GM12878 (cell line): ENCODE data around the gene DUSP8. TPM values are rescaled to one million over a fixed set of nuclear protein-coding genes. Genes with fewer than 3 reads are reported as not detected.

Experiments
- ATAC-seq: fragments of 200-7000 bp; cut with Tn5 transposase; 3 replicates; pipeline ENCODE4 v1.9.1; 2020; ENCODE audit warnings: mild to moderate bottlenecking, moderate library complexity
- BruUV-seq: library from RNA; stranded (reverse); fragments of 400-500 nt; replicated peaks from 2 replicates; lab custom pipeline; 2021; lab: Mats Ljungman, UMichigan
- CTCF ChIA-PET: fragments of 300-600 bp; sonication (Branson Sonifier 250); formaldehyde crosslinking; extraction: SDS; loops from one replicate; lab custom pipeline; 2021; ENCODE audit warnings: inconsistent platforms; lab: Yijun Ruan, JAX
- POLR2A ChIA-PET: fragments of 350-600 bp; formaldehyde crosslinking; extraction: SDS; loops from one replicate; lab custom pipeline; 2021; ENCODE audit warnings: inconsistent platforms; lab: Charles Lee
- RAD21 ChIA-PET: fragments of 300-600 bp; sonication (Branson Sonifier 250); formaldehyde crosslinking; loops from one replicate; lab custom pipeline; 2023; ENCODE audit warnings: antibody characterized with exemption; ENCODE audit not compliant: unreplicated experiment; lab: Charles Lee
- SMC1A ChIA-PET: fragments of 300-600 bp; sonication (Branson Sonifier 250); formaldehyde crosslinking; loops from one replicate; lab custom pipeline; 2023; ENCODE audit not compliant: unreplicated experiment, uncharacterized antibody; lab: Charles Lee
- DNase-seq: peaks from one replicate; pipeline ENCODE4 v3.0.0-alpha.2; 2011; ENCODE audit warnings: low read depth, low spot score
- FAIRE-seq: peaks from 3 replicates; lab custom pipeline; 2011; peaks lifted over from hg19 to GRCh38; lab: Jason Lieb, UNC
- H2AFZ ChIP-seq: 2 replicates; pipeline ENCODE4 v1.6.0; 2011; ENCODE audit warnings: low read depth, low read length, control low read depth; ENCODE audit not compliant: control insufficient read depth
- H3K27ac ChIP-seq: 2 replicates; pipeline ENCODE4 v1.5.1; 2011; ENCODE audit warnings: control low read depth; ENCODE audit not compliant: control insufficient read depth, insufficient read depth
- H3K27me3 ChIP-seq, 2 experiments: replicated peaks in 1 of 2; 2 replicates each; pipeline versions ENCODE4 v1.6.0 to v1.6.1; 2011; ENCODE audit warnings: low read length in 1 of 2; ENCODE audit not compliant: control insufficient read depth in 2 of 2, insufficient read depth in 2 of 2
- H3K36me3 ChIP-seq, 2 experiments: 2 replicates each; pipeline ENCODE4 v1.5.1; 2011; ENCODE audit warnings: low read length in 1 of 2; ENCODE audit not compliant: control insufficient read depth in 2 of 2, insufficient read depth in 2 of 2
- H3K4me1 ChIP-seq: 2 replicates; pipeline ENCODE4 v1.6.1; 2011; ENCODE audit warnings: mild to moderate bottlenecking, low read length, moderate library complexity, mixed read lengths; ENCODE audit not compliant: control insufficient read depth, insufficient read depth
- H3K4me2 ChIP-seq: 2 replicates; pipeline ENCODE4 v1.6.0; 2011; ENCODE audit warnings: control low read depth; ENCODE audit not compliant: control insufficient read depth, insufficient read depth
- H3K4me3 ChIP-seq: fragments of 200-600 bp; sonication (generic); 2 replicates; pipeline ENCODE4 v1.5.1; 2016
- H3K79me2 ChIP-seq: 2 replicates; pipeline ENCODE4 v1.6.0; 2011; ENCODE audit warnings: low read length; ENCODE audit not compliant: control insufficient read depth, insufficient read depth
- H3K9ac ChIP-seq: 2 replicates; pipeline ENCODE4 v1.8.0; 2011; ENCODE audit warnings: low read length, control low read depth, mixed read lengths; ENCODE audit not compliant: control insufficient read depth, insufficient read depth
- H3K9me3 ChIP-seq: replicated peaks from 3 replicates; pipeline ENCODE4 v1.5.1; 2011; ENCODE audit warnings: mild to moderate bottlenecking, low read length; ENCODE audit not compliant: control insufficient read depth, insufficient read depth
- H4K20me1 ChIP-seq: 2 replicates; pipeline ENCODE4 v1.6.0; 2011; ENCODE audit not compliant: control insufficient read depth, insufficient read depth
- BHLHE40 ChIP-seq, 2 experiments: fragments of 450-650 bp in 1 of 2; IDR thresholded peaks; 2 replicates each; pipeline ENCODE4 v1.6.1; 2011 to 2017; ENCODE audit warnings: low read depth in 2 of 2, borderline replicate concordance in 1 of 2, improper control_type of control experiment in 1 of 2, low read length in 1 of 2, mild to moderate bottlenecking in 1 of 2
- GABPA ChIP-seq: IDR thresholded peaks from 2 replicates; pipeline ENCODE4 v1.6.1; 2014; ENCODE audit warnings: antibody characterized with exemption, low read depth, mild to moderate bottlenecking, inconsistent platforms
- HCFC1 ChIP-seq: fragments of 150-350 bp; IDR thresholded peaks from 2 replicates; pipeline ENCODE4 v1.6.1; 2014; ENCODE audit warnings: low read length
- IKZF2 ChIP-seq, 2 experiments: fragments of 450-650 bp; IDR thresholded peaks; 2 replicates each; pipeline ENCODE4 v1.6.1; 2017; ENCODE audit warnings: mild to moderate bottlenecking in 2 of 2, moderate library complexity in 2 of 2
- IRF5 ChIP-seq: fragments of 450-650 bp; IDR thresholded peaks from 2 replicates; pipeline ENCODE4 v1.6.1; 2017; ENCODE audit warnings: borderline replicate concordance
- NR2C2 ChIP-seq: IDR thresholded peaks from 2 replicates; pipeline ENCODE4 v1.6.1; 2011; ENCODE audit warnings: borderline replicate concordance, low read depth; ENCODE audit not compliant: control insufficient read depth, insufficient read length
- NR2F1 ChIP-seq: fragments of 450-650 bp; conservative IDR thresholded peaks from 2 replicates; pipeline ENCODE4 v1.6.1; 2017; ENCODE audit warnings: mild to moderate bottlenecking
- SP1 ChIP-seq: IDR thresholded peaks from one replicate; pipeline ENCODE4 v1.6.1; 2011; ENCODE audit warnings: low read depth, low read length
- TAF1 ChIP-seq: IDR thresholded peaks from 2 replicates; pipeline ENCODE4 v1.6.1; 2011; ENCODE audit warnings: mild to moderate bottlenecking, low read depth, low read length, borderline replicate concordance
- WGBS: methylation state at CpG from one replicate; pipeline ENCODE4 v1.1.6; 2016; ENCODE audit warnings: low lambda C conversion rate; ENCODE audit not compliant: insufficient replicate concordance, insufficient coverage; ENCODE audit errors: missing lambda C conversion rate; 5-methylcytosine and 5-hydroxymethylcytosine counted together
- in situ Hi-C: fragments of 300-500 bp; cut with MboI; formaldehyde crosslinking; loops from 9 replicates; pipeline ENCODE4 v1.14.3; 2018; ENCODE audit warnings: mixed read lengths
- intact Hi-C: fragments of 100-400 bp; cut with micrococcal nuclease; formaldehyde crosslinking; loops from one replicate; pipeline ENCODE4 v1.14.2; 2022; ENCODE audit not compliant: unreplicated experiment
- polyA plus RNA-seq, 11 experiments: library from polyadenylated mRNA; depleted of rRNA in 4 of 11; unstranded in 6 of 11; stranded (reverse) in 5 of 11; fragments of >200 nt; fragmentation: Nextera tagmentation in 4 of 11; fragmentation: Illumina TruSeq in 1 of 11; extraction: Ambion mirVana in 4 of 11; extraction: Trizol in 1 of 11; gene quantifications; 1 replicate in 1 of 11; 2 replicates in 10 of 11; pipeline versions ENCODE4 v1.2.1 to v1.2.3, GENCODE V29; 2011 to 2016; ENCODE audit warnings: inconsistent platforms in 2 of 11, missing spikeins in 2 of 11, low read depth in 1 of 11
- total RNA-seq, 4 experiments: library from RNA; depleted of rRNA in 3 of 4; stranded (reverse); fragments of >200 nt in 3 of 4; fragmentation: Illumina TruSeq in 1 of 4; extraction: Trizol in 1 of 4; gene quantifications; 2 replicates each; pipeline versions ENCODE4 v1.2.1 to v1.2.3, GENCODE V29; 2013 to 2021

The DUSP8 gene
- total and polyA plus RNA-seq, 10 of the 15 experiments (the other 5 are each of a cell fraction or from before 2014, with no cell fraction given), result 0.04 to 1.7 (median 0.26) TPM; not detected in 6

- no peak overlapping the region for H3K9ac ChIP-seq
- no peaks in the 10 kb centered on the region for H3K4me1 ChIP-seq
- TF ChIP-seq IRF5 (no peak), NR2C2 (no peak), GABPA (no peak), HCFC1 (no peak), IKZF2 (IDR thresholded peaks at IDR 0.05) (no peak), SP1 (no peak), BHLHE40 (IDR thresholded peaks at IDR 0.05; ENCODE audit: borderline replicate concordance in 1 of 2, low read depth in 2 of 2, low read length in 1 of 2) (no peak), TAF1 (no peak), NR2F1 (no peak)
- H2AFZ ChIP-seq, result no peak overlapping the region
- no peak overlapping the region for H3K4me2 ChIP-seq
- DNase-seq, result no peak
- no TSS peak for BruUV-seq
- H3K27ac ChIP-seq, result no peak overlapping the region
- no peaks in the 10 kb centered on the region for H3K9me3 ChIP-seq
- FAIRE-seq, result no peak
- intact Hi-C loops, result no loop called here
- in situ Hi-C loops, result no loop called here
- POLR2A ChIA-PET, result no interaction called here
- H3K4me3 ChIP-seq, result no peak overlapping the region
- H3K36me3 ChIP-seq, result peaks cover 0 to 3% of the 10 kb centered on the region in 2 experiments; a peak in 3 of 4 replicates
- SMC1A ChIA-PET, result no interaction called here
- 88% methylated on average over 12 of the region's 12 CpGs for WGBS
- RAD21 ChIA-PET, result no interaction called here
- peaks cover 7% of the 10 kb centered on the region; the same call in 1 of the 2 replicates for H4K20me1 ChIP-seq
- H3K79me2 ChIP-seq, result peaks cover 1% of the 10 kb centered on the region
- no peaks in the 10 kb centered on the region for H3K27me3 ChIP-seq
- CTCF ChIA-PET, result no interaction called here
- ATAC-seq, result no peak
Measured at GRCh38 chr11:1531449-1532013, 40.5 kb downstream of the DUSP8 start.
